Peyer's patch (tissue), 4 donors: Measurements from ENCODE around the gene IFNA8.
"Not testable (repeated sequence)": the region's sequence is repeated elsewhere in the genome, so short reads cannot be mapped to it uniquely, and the experiment has no call there.

Experiments
- CTCF ChIP-seq, 6 experiments: fragments of 450-650 bp in 4 of 6; fragments of 200-600 bp in 2 of 6; sonication (generic) in 1 of 6; IDR thresholded peaks; one replicate each; pipeline ENCODE4 v1.5.1; 2017 to 2019; ENCODE audit warnings: antibody characterized with exemption in 6 of 6, mild to moderate bottlenecking in 3 of 6, moderate library complexity in 1 of 6
- POLR2A ChIP-seq, 2 donors: fragments of 450-650 bp; IDR thresholded peaks; one replicate each; pipeline ENCODE4 v1.5.1; 2017; ENCODE audit warnings: antibody characterized with exemption in 2 of 2, mild to moderate bottlenecking in 2 of 2, moderate library complexity in 2 of 2

DNA sequence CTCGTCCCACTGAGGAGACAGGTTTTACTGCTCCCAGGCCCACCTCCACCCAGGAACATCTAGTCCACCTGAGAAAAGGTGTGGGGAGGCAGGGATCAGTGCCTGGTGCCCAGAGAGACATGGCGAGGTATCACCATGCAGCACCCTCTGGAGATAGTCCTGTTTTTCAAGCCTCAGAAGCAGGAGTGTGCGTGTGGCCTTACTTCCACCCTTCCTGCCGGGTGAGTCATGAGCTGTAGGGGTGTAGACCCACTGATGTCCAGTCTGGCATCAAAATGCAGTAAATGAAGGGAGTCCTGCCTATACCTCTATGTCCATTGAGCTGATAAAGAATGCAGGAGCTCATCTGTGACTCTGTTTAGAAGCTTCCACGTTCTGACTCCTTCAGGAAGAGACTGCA, 40.4 kb downstream of the IFNA8 start:
- TF ChIP-seq POLR2A, CTCF (IDR thresholded peaks at IDR 0.05): not testable (repeated sequence)
